Natural killer cell treated with Interleukin-12 subunit alpha and Interleukin-12 subunit beta and Interleukin-15 and Interleukin-18, amount 100 ng/mL, for 72 hours (primary cell): ENCODE data around the gene IMPG1. TPM values are rescaled to one million over a fixed set of nuclear protein-coding genes. Genes with fewer than 3 reads are reported as not detected.
A peak's percentile ranks its signal among the peaks of the same experiment; 100 is the strongest.
"Not testable (repeated sequence)": the region's sequence is repeated elsewhere in the genome, so short reads cannot be mapped to it uniquely, and the experiment has no call there.

ENCODE experiments used
- ATAC-seq, 2 donors: fragments of 150-1000 bp; cut with Tn5 transposase in 1 of 2; sonication (Bioruptor Pico), chemical (Tn5 transposase) in 1 of 2; 2 replicates each; pipeline ENCODE4 v1.10.0; 2021
- DNase-seq: peaks from one replicate; pipeline ENCODE4 v3.0.0; 2022; ENCODE audit warnings: low spot score
- H3K27ac Mint-ChIP-seq, 2 donors: 1 replicate in 1 of 2; 2 replicates in 1 of 2; pipeline ENCODE4 v1.8.0; 2022; ENCODE audit warnings: mixed read lengths in 2 of 2, mild to moderate bottlenecking in 1 of 2, moderate library complexity in 1 of 2
- H3K27me3 Mint-ChIP-seq, 2 donors: 1 replicate in 1 of 2; 2 replicates in 1 of 2; pipeline ENCODE4 v1.8.0; 2022; ENCODE audit warnings: mixed read lengths in 2 of 2
- H3K36me3 Mint-ChIP-seq: one replicate; pipeline ENCODE4 v1.8.0; 2022; ENCODE audit warnings: mixed read lengths
- H3K4me1 Mint-ChIP-seq, 2 donors: 1 replicate in 1 of 2; 2 replicates in 1 of 2; pipeline ENCODE4 v1.8.0; 2022; ENCODE audit warnings: low read depth in 2 of 2, mixed read lengths in 2 of 2, mild to moderate bottlenecking in 1 of 2
- H3K4me3 Mint-ChIP-seq: one replicate; pipeline ENCODE4 v1.8.0; 2022; ENCODE audit warnings: mixed read lengths
- H3K9me3 Mint-ChIP-seq: 2 replicates; pipeline ENCODE4 v1.8.0; 2022; ENCODE audit warnings: mixed read lengths
- total RNA-seq, 2 donors: library from RNA; stranded (reverse); gene quantifications; one replicate each; pipeline ENCODE4 v1.2.3, GENCODE V29; 2022

Gene IMPG1
- total RNA-seq, 2 donors from 2014 or later, result not detected

DNA sequence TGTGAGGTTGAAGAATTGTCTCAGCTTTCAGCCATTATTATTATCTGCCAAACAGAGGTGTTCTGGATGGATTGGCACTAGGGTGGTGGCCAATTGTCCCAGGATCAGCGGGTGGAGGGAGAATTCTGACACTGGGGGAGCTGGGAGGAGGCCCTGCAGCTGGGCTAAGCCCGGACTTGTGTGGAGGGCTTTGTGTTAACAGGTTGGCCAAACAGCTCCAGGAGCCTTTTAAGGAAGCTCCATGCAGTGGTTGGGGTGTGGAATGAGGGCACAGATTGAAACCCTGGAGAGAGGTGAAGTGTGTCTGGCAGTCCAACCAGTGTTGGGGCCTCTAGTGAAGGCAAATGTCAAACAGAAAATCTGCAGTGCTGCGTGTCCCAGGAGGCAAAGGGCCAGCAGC, 135.8 kb downstream of the IMPG1 start:
- H3K36me3 Mint-ChIP-seq, result no peaks in the 10 kb centered on the region
- no peak for ATAC-seq
- no peaks in the 10 kb centered on the region for H3K9me3 Mint-ChIP-seq
- H3K27ac Mint-ChIP-seq, result no peak overlapping the region
- H3K4me1 Mint-ChIP-seq, result peaks cover 7 to 8% of the 10 kb centered on the region in 2 donors
- peaks cover 16 to 26% of the 10 kb centered on the region in 2 donors for H3K27me3 Mint-ChIP-seq
- no peak overlapping the region for H3K4me3 Mint-ChIP-seq
- DNase-seq, result no peak

DNA sequence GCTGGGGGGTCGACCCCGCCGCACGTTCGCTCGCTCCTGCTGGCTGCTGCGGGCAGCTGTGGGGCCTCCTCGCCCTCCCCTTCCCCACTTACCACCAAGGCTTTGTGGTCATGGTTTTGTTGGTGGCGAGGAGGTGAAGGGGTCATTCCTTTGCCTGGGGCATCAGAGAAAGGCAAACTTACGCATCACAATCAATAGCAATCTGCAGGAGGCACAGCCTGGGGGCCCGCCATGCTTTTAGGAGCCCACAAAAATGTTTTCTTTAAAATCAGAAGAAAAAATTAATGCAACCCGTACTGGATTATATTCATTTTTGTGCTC, 137.0 kb downstream of the IMPG1 start:
- H3K9me3 Mint-ChIP-seq, result no peaks in the 10 kb centered on the region
- H3K36me3 Mint-ChIP-seq, result no peaks in the 10 kb centered on the region
- H3K4me1 Mint-ChIP-seq, result peaks cover 7 to 8% of the 10 kb centered on the region in 2 donors
- no peak overlapping the region for H3K27ac Mint-ChIP-seq
- DNase-seq (no peak), ATAC-seq (no peak)
- H3K27me3 Mint-ChIP-seq, result peaks cover 16 to 26% of the 10 kb centered on the region in 2 donors
- H3K4me3 Mint-ChIP-seq, result no peak overlapping the region

DNA sequence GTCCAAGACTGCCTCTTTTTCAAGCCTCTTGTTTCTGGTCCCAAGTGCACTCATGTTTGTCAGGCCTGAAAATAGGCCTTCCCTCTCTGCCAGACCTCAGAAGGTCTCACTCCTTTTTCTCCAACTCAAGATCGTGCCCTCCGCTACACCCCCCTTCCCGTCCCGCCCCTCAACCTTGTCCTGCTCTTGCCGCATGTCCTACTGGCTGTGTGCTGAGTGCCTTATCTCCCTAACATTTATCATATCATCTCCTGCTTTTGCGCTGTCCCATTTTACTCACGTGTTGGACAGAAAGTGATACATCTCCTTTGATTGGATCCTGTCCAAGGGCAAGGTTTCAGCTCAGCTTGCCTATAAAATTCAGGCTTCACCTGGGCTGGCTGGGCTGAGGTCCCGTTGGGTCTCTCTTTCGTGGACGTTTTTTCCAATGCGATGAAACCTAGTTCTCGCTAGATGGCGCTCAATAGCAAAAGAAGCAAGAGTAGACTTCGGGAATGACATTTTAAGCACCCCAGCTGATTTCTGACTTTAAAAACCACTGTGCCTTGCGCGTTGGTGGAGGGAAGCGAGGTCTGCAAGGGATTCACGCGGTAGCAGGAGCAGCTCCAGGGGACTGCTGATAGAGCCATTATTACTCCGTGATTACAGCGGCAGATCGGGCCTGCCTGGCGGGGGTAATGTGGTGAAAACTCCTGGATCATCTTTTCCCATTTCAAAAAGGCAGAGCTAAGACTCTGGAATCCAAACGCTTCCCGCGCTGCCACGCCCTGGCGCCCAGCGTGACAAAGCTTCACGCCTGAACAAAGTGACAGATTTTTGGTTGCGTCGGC, 137.6 kb downstream of the IMPG1 start:
- Mint-ChIP-seq H3K36me3 (no peaks in the 10 kb centered on the region), H3K27ac (no peak overlapping the region), H3K4me3 (peak overlapping the region; percentile 41), H3K9me3 (no peaks in the 10 kb centered on the region), H3K4me1 (peaks cover 7 to 8% of the 10 kb centered on the region in 2 donors), H3K27me3 (peaks cover 16 to 26% of the 10 kb centered on the region in 2 donors)
- DNase-seq (no peak), ATAC-seq (no peak)

DNA sequence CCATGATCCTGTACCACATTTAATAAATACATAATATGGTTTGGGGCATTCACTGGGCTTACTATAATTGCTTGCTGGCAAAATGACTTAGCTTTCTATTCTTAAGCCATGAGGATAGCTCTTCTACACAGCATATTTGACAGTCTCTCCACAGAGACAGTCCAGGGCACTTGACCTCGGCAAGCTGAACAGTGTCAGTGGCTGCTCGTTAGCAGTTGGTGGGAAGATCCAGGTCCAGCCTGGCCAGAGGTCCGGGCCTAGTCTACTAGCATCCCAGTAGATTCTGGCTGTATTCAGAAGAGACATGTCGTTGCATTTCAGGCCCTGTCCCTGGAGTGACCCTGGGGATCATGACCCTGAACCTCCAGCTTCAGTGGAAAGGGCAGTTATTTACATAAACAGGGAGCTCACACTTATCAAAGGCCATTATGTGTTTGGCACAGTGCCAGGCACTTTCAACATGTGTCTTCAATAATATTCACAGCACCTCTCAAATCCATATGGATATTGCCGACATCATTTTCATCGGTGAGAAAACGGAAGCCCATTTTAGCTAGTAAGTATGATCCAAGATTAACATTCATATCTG, 139.0 kb downstream of the IMPG1 start:
- no peak overlapping the region for H3K27ac Mint-ChIP-seq
- no peaks in the 10 kb centered on the region for H3K36me3 Mint-ChIP-seq
- no peaks in the 10 kb centered on the region for H3K9me3 Mint-ChIP-seq
- no peak overlapping the region for H3K4me3 Mint-ChIP-seq
- no peak for ATAC-seq
- no peak for DNase-seq
- H3K27me3 Mint-ChIP-seq, result peaks cover 16 to 26% of the 10 kb centered on the region in 2 donors
- peaks cover 7 to 8% of the 10 kb centered on the region in 2 donors for H3K4me1 Mint-ChIP-seq

DNA sequence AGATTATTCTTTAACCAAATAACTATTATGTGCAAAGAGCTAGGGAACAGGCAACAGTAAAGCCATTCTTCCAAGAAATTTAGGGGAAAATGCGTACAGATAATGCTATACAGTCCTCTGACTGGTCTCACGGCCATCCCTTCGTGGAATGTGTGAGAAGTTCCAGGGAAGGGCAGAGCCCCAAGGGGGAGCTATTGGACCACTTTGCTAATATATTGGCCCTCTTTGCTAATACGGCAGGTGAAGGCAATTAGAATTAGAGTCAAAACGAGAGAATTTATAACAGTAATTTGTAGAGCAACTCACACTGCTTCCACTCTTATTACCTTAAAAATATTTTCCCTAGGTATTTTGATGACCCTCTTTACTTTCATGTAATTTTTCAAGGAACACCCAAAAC, 140.4 kb downstream of the IMPG1 start:
- no peak for DNase-seq
- H3K27me3 Mint-ChIP-seq, result peaks cover 16 to 25% of the 10 kb centered on the region in 2 donors
- H3K9me3 Mint-ChIP-seq, result no peaks in the 10 kb centered on the region
- no peaks in the 10 kb centered on the region for H3K36me3 Mint-ChIP-seq
- peaks cover 7 to 8% of the 10 kb centered on the region in 2 donors for H3K4me1 Mint-ChIP-seq
- no peak overlapping the region for H3K27ac Mint-ChIP-seq
- no peak for ATAC-seq
- no peak overlapping the region for H3K4me3 Mint-ChIP-seq

DNA sequence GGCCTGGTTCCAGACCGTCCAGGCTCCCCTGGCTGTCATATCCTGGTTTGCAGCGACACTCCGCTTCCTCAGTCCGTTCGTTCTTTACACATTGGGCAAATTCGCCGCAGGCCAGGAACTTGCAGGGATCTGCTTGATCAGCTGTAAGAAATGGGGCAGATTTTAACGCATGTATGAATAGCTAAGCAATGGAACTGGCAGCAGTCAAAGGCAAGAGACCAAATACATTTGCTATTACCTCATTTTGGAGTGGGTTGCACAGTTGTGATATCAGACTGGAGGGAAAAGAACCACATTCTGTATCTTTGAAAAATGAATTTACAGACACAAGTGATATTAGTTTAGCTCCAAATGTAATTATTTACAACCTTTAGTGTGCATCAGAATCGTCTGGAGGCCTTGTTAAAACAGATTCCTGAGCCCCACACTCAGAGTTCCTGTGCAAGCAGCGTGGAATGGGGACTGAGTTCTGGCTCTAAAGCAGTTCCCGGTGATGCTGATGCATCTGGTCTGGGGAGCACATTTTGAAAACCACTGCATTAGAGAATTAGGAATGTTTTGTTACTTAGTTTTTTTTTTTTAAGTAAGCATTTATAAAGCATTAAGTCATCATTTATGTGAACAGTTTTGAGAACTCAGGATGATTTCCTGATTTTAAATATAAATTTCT, 141.3 kb downstream of the IMPG1 start:
- Mint-ChIP-seq H3K9me3 (no peaks in the 10 kb centered on the region), H3K36me3 (no peaks in the 10 kb centered on the region), H3K27me3 (peaks cover 15 to 16% of the 10 kb centered on the region in 2 donors), H3K4me3 (no peak overlapping the region), H3K27ac (no peak overlapping the region), H3K4me1 (peaks cover 7 to 8% of the 10 kb centered on the region in 2 donors)
- DNase-seq, result no peak
- no peak for ATAC-seq

DNA sequence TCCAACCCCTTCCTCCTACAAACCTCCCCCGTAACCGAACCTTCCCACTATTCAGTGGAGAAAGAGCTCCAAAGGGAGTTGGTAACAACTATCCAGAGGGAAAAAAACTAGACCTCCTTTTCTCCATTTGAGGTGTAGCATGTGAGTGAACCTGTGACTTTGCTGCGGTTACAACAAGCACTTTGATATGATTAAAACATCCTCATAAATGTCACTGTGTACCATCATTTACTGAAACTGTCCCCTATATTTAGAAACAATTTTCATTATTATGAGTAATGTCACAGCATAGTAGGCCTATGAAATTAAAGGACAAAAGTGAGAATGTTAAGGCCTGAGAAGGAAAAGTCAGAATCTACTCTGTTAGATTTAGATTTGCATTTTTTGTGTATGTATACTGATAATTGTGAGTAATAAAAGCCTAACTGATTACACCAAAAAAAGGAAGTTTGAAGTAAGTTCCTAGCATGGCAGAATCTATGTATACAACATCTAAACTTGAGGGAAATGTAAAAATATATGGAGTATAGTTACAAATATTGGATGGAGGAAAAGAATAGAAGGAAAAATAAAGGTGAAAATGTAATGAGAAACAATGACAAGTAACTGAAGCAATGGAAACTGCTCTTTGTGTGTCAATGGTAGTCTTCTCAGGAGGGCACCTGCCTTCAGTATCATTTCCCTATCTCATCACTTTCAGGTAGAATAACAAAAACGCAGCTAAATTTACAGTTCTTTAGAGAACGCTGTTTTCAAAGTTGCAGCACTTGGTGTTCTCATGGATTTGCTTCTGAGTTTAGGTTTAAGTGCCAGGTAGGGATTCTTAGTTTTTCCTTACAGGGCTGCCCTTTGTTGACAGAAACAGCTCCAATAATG, 145.9 kb downstream of the IMPG1 start:
- H3K36me3 Mint-ChIP-seq, result no peaks in the 10 kb centered on the region
- no peak overlapping the region for H3K4me3 Mint-ChIP-seq
- ATAC-seq, result no peak
- no peak overlapping the region for H3K27ac Mint-ChIP-seq
- no peak for DNase-seq
- H3K9me3 Mint-ChIP-seq, result no peaks in the 10 kb centered on the region
- no peaks in the 10 kb centered on the region for H3K4me1 Mint-ChIP-seq
- no peaks in the 10 kb centered on the region for H3K27me3 Mint-ChIP-seq

DNA sequence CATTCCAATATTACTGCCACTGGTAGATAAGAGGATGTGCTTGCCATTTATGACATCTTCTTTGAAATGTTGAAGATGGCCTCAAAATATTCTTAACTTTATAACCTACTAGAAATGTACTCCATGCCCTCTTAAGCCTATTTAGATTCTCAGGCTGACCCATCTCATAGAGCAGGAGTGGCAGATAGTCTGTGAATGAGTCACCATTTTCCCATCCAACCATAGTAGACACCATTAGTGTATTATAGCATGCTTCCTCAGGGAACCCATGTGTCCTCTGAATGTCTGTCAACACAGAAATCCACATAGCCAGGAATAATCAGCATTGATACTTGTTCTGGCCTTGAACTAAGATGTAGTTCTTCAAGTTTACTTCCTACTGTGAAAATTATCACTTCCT, 150.2 kb downstream of the IMPG1 start:
- Mint-ChIP-seq H3K27ac (no peak overlapping the region), H3K4me3 (no peak overlapping the region), H3K9me3 (no peaks in the 10 kb centered on the region), H3K4me1 (no peaks in the 10 kb centered on the region), H3K27me3 (no peaks in the 10 kb centered on the region), H3K36me3 (no peaks in the 10 kb centered on the region)
- ATAC-seq (no peak), DNase-seq (no peak)

DNA sequence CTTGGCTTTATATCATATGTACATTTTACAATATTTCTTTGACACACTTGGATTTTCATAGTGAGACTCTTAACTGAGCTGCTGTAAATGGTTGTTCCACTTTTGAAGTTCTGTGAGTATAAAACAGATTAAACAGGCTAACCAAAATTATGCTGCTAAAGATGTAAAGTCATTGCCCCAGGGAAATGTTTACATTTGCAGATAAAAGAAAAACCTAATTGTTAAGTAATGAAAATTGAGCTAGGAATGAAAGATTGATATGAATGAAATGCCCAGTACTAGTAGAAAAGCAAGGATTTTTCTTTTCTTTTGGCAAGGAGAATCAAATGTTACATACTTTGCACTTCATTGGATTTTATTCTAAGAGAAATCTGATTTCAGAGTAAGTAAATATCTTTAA, 159.4 kb downstream of the IMPG1 start:
- Mint-ChIP-seq H3K4me1 (no peaks in the 10 kb centered on the region), H3K9me3 (no peaks in the 10 kb centered on the region), H3K27ac (no peak overlapping the region), H3K27me3 (no peaks in the 10 kb centered on the region), H3K4me3 (no peak overlapping the region), H3K36me3 (no peaks in the 10 kb centered on the region)
- ATAC-seq (no peak), DNase-seq (no peak)

DNA sequence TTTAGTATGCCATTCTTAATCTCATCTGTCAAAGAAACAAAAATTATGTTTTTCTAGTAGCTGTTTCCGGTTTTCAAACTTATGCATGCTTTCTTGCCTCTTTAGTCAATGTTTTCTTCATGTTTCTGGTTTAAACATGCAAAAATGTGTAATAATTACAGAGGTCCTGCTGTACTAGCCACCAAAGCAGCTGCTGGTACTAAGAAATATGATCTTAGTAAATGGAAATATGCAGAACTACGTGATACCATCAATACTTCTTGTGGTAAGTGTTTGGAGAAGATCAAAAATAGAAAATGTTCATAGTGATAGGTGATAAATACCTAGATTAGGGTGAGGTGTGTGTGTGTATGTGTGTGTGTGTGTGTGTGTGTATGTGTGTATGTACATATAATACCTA, 165.0 kb downstream of the IMPG1 start:
- Mint-ChIP-seq H3K27ac (no peak overlapping the region), H3K9me3 (no peaks in the 10 kb centered on the region), H3K4me1 (no peaks in the 10 kb centered on the region), H3K4me3 (no peak overlapping the region), H3K36me3 (peaks cover 4% of the 10 kb centered on the region), H3K27me3 (no peaks in the 10 kb centered on the region)
- DNase-seq (no peak), ATAC-seq (no peak)

DNA sequence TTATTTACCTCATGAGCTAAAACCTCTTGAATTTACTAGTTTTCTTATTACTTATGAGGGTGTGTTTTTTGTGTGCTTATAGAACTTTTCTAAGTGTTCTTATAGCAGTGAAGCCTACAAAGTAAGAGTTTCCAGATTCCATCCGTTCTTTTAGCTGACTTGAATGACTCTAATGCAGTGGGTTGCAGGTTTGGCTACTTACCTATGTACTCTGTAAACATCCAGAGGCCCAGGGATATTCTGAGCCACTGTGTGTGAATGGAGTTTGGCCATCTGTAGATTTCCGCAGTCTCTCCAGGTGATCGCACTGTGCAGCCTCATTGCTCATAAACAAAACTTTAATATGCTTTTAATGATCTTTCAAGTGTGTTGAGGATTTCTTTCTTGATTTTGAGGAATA, 165.6 kb downstream of the IMPG1 start:
- Mint-ChIP-seq H3K27ac (no peak overlapping the region), H3K9me3 (no peaks in the 10 kb centered on the region), H3K27me3 (no peaks in the 10 kb centered on the region), H3K4me3 (no peak overlapping the region), H3K36me3 (peaks cover 4% of the 10 kb centered on the region), H3K4me1 (no peaks in the 10 kb centered on the region)
- ATAC-seq, result no peak
- DNase-seq, result no peak

DNA sequence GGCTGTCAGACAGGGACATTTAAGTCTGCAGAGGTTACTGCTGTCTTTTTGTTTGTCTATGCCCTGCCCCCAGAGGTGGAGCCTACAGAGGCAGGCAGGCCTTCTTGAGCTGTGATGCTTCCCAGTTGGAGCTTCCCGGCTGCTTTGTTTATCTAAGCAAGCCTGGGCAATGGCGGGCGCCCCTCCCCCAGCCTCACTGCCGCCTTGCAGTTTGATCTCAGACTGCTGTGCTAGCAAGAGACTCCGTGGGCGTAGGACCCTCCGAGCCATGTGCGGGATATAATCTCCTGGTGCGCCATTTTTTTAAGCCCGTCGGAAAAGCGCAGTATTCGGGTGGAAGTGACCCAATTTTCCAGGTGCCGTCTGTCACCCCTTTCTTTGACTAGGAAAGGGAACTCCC, 167.3 kb downstream of the IMPG1 start:
- not testable (repeated sequence) for ATAC-seq, H3K4me1 Mint-ChIP-seq, H3K9me3 Mint-ChIP-seq, H3K4me3 Mint-ChIP-seq, H3K27ac Mint-ChIP-seq, H3K27me3 Mint-ChIP-seq, DNase-seq, H3K36me3 Mint-ChIP-seq

DNA sequence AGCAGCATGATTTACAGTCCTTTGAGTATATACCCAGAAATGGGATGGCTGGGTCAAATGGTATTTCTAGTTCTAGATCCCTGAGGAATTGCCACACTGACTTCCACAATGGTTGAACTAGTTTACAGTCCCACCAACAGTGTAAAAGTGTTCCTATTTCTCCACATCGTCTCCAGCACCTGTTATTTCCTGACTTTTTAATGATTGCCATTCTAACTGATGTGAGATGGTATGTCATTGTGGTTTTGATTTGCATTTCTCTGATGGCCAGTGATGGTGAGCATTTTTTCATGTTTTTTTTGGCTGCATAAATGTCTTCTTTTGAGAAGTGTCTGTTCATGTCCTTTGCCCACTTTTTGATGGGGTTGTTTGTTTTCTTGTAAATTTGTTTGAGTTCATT, 172.2 kb downstream of the IMPG1 start:
- H3K4me3 Mint-ChIP-seq, H3K9me3 Mint-ChIP-seq, ATAC-seq, H3K36me3 Mint-ChIP-seq, H3K4me1 Mint-ChIP-seq, H3K27me3 Mint-ChIP-seq, DNase-seq, H3K27ac Mint-ChIP-seq: not testable (repeated sequence)
